Astrocyte (in vitro differentiated cells and primary cell): ENCODE measurements around the gene SPTBN1.

Source experiments
- CTCF ChIP-seq: IDR thresholded peaks from 2 replicates; pipeline ENCODE4 v1.5.1; 2011; ENCODE audit warnings: low read depth, mild to moderate bottlenecking, inconsistent platforms, low read length, moderate library complexity; ENCODE audit not compliant: insufficient read depth
- EZH2 ChIP-seq: IDR thresholded peaks from 2 replicates; pipeline ENCODE4 v1.6.1; 2012; ENCODE audit warnings: mild to moderate bottlenecking, low read length, inconsistent platforms; ENCODE audit not compliant: insufficient read depth

GRCh38 chr2:54461261-54461660 lies 5.1 kb downstream of the SPTBN1 start:
- TF ChIP-seq CTCF (no peak), EZH2 (no peak)
